A549 (cell line): Measurements from ENCODE around the gene RANBP17. TPM values are rescaled to one million over a fixed set of nuclear protein-coding genes. Genes with fewer than 3 reads are reported as not detected.

Source experiments
- ATAC-seq, 2 experiments: fragments of 200-7000 bp in 1 of 2; fragments of >200 bp in 1 of 2; cut with Nextera tagmentation in 1 of 2; cut with Tn5 transposase in 1 of 2; 3 replicates each; pipeline versions ENCODE4 v1.8.0 to v1.9.1; 2018 to 2020; ENCODE audit warnings: mild to moderate bottlenecking in 1 of 2, moderate library complexity in 1 of 2
- CTCF ChIA-PET: fragments of 300-600 bp; sonication (Branson Sonifier 250); formaldehyde crosslinking; extraction: SDS; loops from one replicate; lab custom pipeline; 2021; ENCODE audit warnings: antibody characterized with exemption, inconsistent platforms; lab: Yijun Ruan, JAX
- POLR2A ChIA-PET: fragments of 350-600 bp; formaldehyde crosslinking; extraction: SDS; loops from one replicate; lab custom pipeline; 2021; ENCODE audit warnings: antibody characterized with exemption, inconsistent platforms; lab: Yijun Ruan, JAX
- DNase-seq, 2 experiments: peaks; one replicate each; pipeline versions ENCODE4 v3.0.0 to v3.0.0-alpha.2; 2011 to 2016; ENCODE audit warnings: low read depth in 1 of 2, low spot score in 1 of 2
- FAIRE-seq: peaks from 2 replicates; lab custom pipeline; 2011; peaks lifted over from hg19 to GRCh38; lab: Jason Lieb, UNC
- H3K27ac ChIP-seq, 2 experiments: fragments of >200 bp; sonication (Bioruptor Twin); formaldehyde crosslinking; 3 replicates each; pipeline ENCODE4 v1.5.1; 2016 to 2017
- H3K4me1 ChIP-seq: fragments of >200 bp; sonication (Bioruptor Twin); formaldehyde crosslinking; 3 replicates; pipeline ENCODE4 v1.6.1; 2016
- H3K4me2 ChIP-seq: fragments of >200 bp; sonication (Bioruptor Twin); formaldehyde crosslinking; 3 replicates; pipeline ENCODE4 v1.6.1; 2016
- H3K4me3 ChIP-seq: fragments of >200 bp; sonication (Bioruptor Twin); formaldehyde crosslinking; 3 replicates; pipeline ENCODE4 v1.5.1; 2016
- H3K9me3 ChIP-seq: fragments of >200 bp; sonication (Bioruptor Twin); formaldehyde crosslinking; 3 replicates; pipeline ENCODE4 v1.6.1; 2016
- BHLHE40 ChIP-seq: IDR thresholded peaks from 2 replicates; pipeline ENCODE4 v1.6.1; 2012; ENCODE audit warnings: low read depth, low read length, inconsistent platforms
- CBX2 ChIP-seq: fragments of 200-600 bp; sonication (generic); IDR thresholded peaks from 2 replicates; pipeline ENCODE4 v1.6.1; 2016; ENCODE audit warnings: low read depth, mild to moderate bottlenecking, borderline replicate concordance
- CBX8 ChIP-seq: fragments of 200-600 bp; sonication (generic); IDR thresholded peaks from 2 replicates; pipeline ENCODE4 v1.6.1; 2016
- CEBPB ChIP-seq, 2 experiments: fragments of >200 bp in 1 of 2; sonication (Bioruptor Twin) in 1 of 2; formaldehyde crosslinking in 1 of 2; IDR thresholded peaks; 2 replicates each; pipeline ENCODE4 v1.6.1; 2012 to 2016
- EHF ChIP-seq: fragments of 250-450 bp; sonication (Bioruptor Pico); IDR thresholded peaks from 2 replicates; pipeline ENCODE4 v1.5.0; 2020; ENCODE audit warnings: mild to moderate bottlenecking
- EHMT2 ChIP-seq: fragments of 200-600 bp; sonication (generic); IDR thresholded peaks from 2 replicates; pipeline ENCODE4 v1.6.1; 2016; ENCODE audit warnings: antibody characterized with exemption, low read depth, mild to moderate bottlenecking, moderate library complexity
- ELK1 ChIP-seq: fragments of 150-350 bp; IDR thresholded peaks from 2 replicates; pipeline ENCODE4 v1.6.1; 2014; ENCODE audit warnings: low read depth, mild to moderate bottlenecking, low read length
- EP300 ChIP-seq, 2 experiments: fragments of >200 bp; sonication (Bioruptor Twin); formaldehyde crosslinking; IDR thresholded peaks; 2 replicates in 1 of 2; 3 replicates in 1 of 2; pipeline ENCODE4 v1.6.1; 2016 to 2017
- ESRRA ChIP-seq: fragments of 150-350 bp; IDR thresholded peaks from 2 replicates; pipeline ENCODE4 v1.6.1; 2014; ENCODE audit warnings: mild to moderate bottlenecking, low read length, borderline replicate concordance
- FOSL2 ChIP-seq, 2 experiments: fragments of 450-650 bp in 1 of 2; fragments of >200 bp in 1 of 2; sonication (Bioruptor Twin) in 1 of 2; formaldehyde crosslinking; IDR thresholded peaks; 2 replicates each; pipeline versions ENCODE4 v1.5.0 to v1.6.1; 2016 to 2020; ENCODE audit warnings: mild to moderate bottlenecking in 1 of 2, moderate library complexity in 1 of 2
- GATA3 ChIP-seq: IDR thresholded peaks from 2 replicates; pipeline ENCODE4 v1.6.1; 2012; ENCODE audit warnings: borderline replicate concordance
- HDAC2 ChIP-seq: fragments of 200-600 bp; sonication (generic); IDR thresholded peaks from 2 replicates; pipeline ENCODE4 v1.6.1; 2016
- HEYL ChIP-seq: fragments of 250-450 bp; sonication (Bioruptor Pico); IDR thresholded peaks from 2 replicates; pipeline ENCODE4 v1.8.0; 2021; ENCODE audit warnings: mild to moderate bottlenecking, moderate library complexity
- KDM5A ChIP-seq: fragments of 200-600 bp; sonication (generic); IDR thresholded peaks from 2 replicates; pipeline ENCODE4 v1.6.1; 2016; ENCODE audit warnings: antibody characterized with exemption, mild to moderate bottlenecking
- MAFK ChIP-seq: fragments of 450-650 bp; IDR thresholded peaks from 2 replicates; pipeline ENCODE4 v1.6.1; 2014; ENCODE audit not compliant: partially characterized antibody
- MAZ ChIP-seq: fragments of 150-350 bp; IDR thresholded peaks from 2 replicates; pipeline ENCODE4 v1.6.1; 2014; ENCODE audit warnings: antibody characterized with exemption, low read depth, low read length, borderline replicate concordance
- NFE2L2 ChIP-seq: fragments of 150-350 bp; conservative IDR thresholded peaks from 2 replicates; pipeline ENCODE4 v1.6.1; 2014; ENCODE audit warnings: low read length
- POLR2A ChIP-seq: IDR thresholded peaks from 2 replicates; pipeline ENCODE4 v1.6.1; 2012; ENCODE audit warnings: mild to moderate bottlenecking, low read length
- POLR2AphosphoS2 ChIP-seq: conservative IDR thresholded peaks from 2 replicates; pipeline ENCODE4 v1.6.1; 2012; ENCODE audit warnings: low read length, improper control_type of control experiment, inconsistent platforms
- RNF2 ChIP-seq: fragments of 200-600 bp; sonication (generic); IDR thresholded peaks from 2 replicates; pipeline ENCODE4 v1.6.1; 2016; ENCODE audit warnings: low read depth, mild to moderate bottlenecking, antibody characterized with exemption, moderate library complexity, borderline replicate concordance
- TP53 ChIP-seq: fragments of 250-450 bp; sonication (Bioruptor Pico); IDR thresholded peaks from 2 replicates; pipeline ENCODE4 v1.5.0; 2021; ENCODE audit warnings: mild to moderate bottlenecking, moderate library complexity
- ZC3H11A ChIP-seq: fragments of 450-650 bp; IDR thresholded peaks from 2 replicates; pipeline ENCODE4 v1.6.1; 2014; ENCODE audit warnings: antibody characterized with exemption, mild to moderate bottlenecking
- ZNF302 ChIP-seq: fragments of 250-450 bp; sonication (Bioruptor Pico); IDR thresholded peaks from 2 replicates; pipeline ENCODE4 v1.9.0; 2021; ENCODE audit warnings: inconsistent platforms, mild to moderate bottlenecking, moderate library complexity
- ZSCAN20 ChIP-seq: fragments of 250-450 bp; sonication (Bioruptor Pico); IDR thresholded peaks from 2 replicates; pipeline ENCODE4 v1.8.0; 2022; ENCODE audit warnings: mild to moderate bottlenecking, moderate library complexity
- WGBS: methylation state at CpG from one replicate; pipeline ENCODE4 v1.1.6; 2017; ENCODE audit errors: missing lambda C conversion rate; 5-methylcytosine and 5-hydroxymethylcytosine counted together
- polyA plus RNA-seq, 4 experiments: library from polyadenylated mRNA; depleted of rRNA in 3 of 4; stranded (reverse); fragments of >200 nt; fragmentation: RNase III in 1 of 4; extraction: RNeasy Plus Mini Kit Qiagen cat#74134 plus additional on column Dnase treatment in 1 of 4; gene quantifications; 2 replicates in 3 of 4; 3 replicates in 1 of 4; pipeline ENCODE4 v1.2.3, GENCODE V29; 2011 to 2017

The RANBP17 gene
- polyA plus RNA-seq, 2 of the 4 experiments (the other 2 are of a cell fraction) = 3.4 to 9.2 TPM

GRCh38 chr5:171330021-171330420 is 468.2 kb downstream of the RANBP17 start:
- 63% methylated on average over 8 of the region's 8 CpGs for WGBS
- H3K4me2 ChIP-seq = no peak overlapping the region
- H3K4me3 ChIP-seq = no peak overlapping the region
- H3K4me1 ChIP-seq = no peaks in the 10 kb centered on the region
- ChIA-PET CTCF (interaction anchor here (0.9 to 2.5 kb wide), 3 partner anchors 12 to 520 kb away, joined by 4 to 12 read pairs (median 6); no protein-coding TSS in a partner anchor), POLR2A (no interaction called here)
- FAIRE-seq (no peak), ATAC-seq (no peak), DNase-seq (no peak)
- no peaks in the 10 kb centered on the region for H3K9me3 ChIP-seq
- H3K27ac ChIP-seq = no peak overlapping the region
- TF ChIP-seq CBX2 = no peak
- TF ChIP-seq FOSL2 (IDR thresholded peaks at IDR 0.05) = no peak
- no peak for TF ChIP-seq FOSL2 (CRISPR knock-in tag; IDR thresholded peaks at IDR 0.05)
- no peak for TF ChIP-seq HDAC2
- TF ChIP-seq POLR2A = no peak
- no peak for TF ChIP-seq EP300 (IDR thresholded peaks at IDR 0.05)
- no peak for TF ChIP-seq CBX8
- no peak for TF ChIP-seq ZC3H11A
- no peak for TF ChIP-seq ZNF302 (CRISPR knock-in tag)
- no peak for TF ChIP-seq MAZ
- TF ChIP-seq EHMT2 = no peak
- TF ChIP-seq BHLHE40 = no peak
- TF ChIP-seq ESRRA = no peak
- TF ChIP-seq ELK1 = no peak
- TF ChIP-seq TP53 (CRISPR knock-in tag) = no peak
- no peak for TF ChIP-seq HEYL (CRISPR knock-in tag)
- TF ChIP-seq, all 56 proteins: peak for 0

DNA sequence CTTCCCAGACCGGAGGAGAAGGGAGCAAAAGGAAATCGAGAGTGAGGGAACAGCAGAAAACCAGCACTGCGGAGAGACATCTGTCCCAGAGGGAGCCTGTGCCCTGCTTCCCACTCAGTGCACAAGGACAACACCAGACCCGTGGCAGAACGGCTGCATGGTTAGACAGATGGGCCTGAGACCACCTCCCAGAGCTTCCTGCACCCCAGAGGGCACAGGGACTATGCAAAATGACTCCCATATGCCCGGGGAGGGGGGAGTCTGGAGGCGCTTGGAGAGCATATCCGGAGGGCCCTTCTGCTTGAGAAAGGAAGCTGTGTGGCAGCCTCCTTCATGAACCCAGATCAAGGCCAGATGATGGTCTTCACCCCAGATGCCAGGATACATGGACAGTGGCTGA is 473.8 kb downstream of the RANBP17 start:
- ChIA-PET POLR2A (no interaction called here), CTCF (interaction anchor here (0.8 to 14.8 kb wide), 7 partner anchors 12 to 527 kb away, joined by 3 to 239 read pairs (median 4); no protein-coding TSS in a partner anchor)
- DNase-seq (no peak), ATAC-seq (no peak), FAIRE-seq (no peak)
- Histone ChIP-seq H3K4me2 (no peak overlapping the region), H3K4me3 (no peak overlapping the region), H3K4me1 (0 out of 3 replicates have a peak, but pooled peaks cover 4% of the 10 kb centered on the region), H3K27ac (no peak overlapping the region), H3K9me3 (no peaks in the 10 kb centered on the region)
- 58% methylated on average over 8 of the region's 8 CpGs for WGBS
- TF ChIP-seq CEBPB (IDR thresholded peaks at IDR 0.05) (no peak), ZC3H11A (no peak), GATA3 (no peak), NFE2L2 (no peak), CBX8 (no peak), KDM5A (no peak), POLR2A (no peak), RNF2 (no peak), ELK1 (no peak), MAFK (no peak), ZSCAN20 (CRISPR knock-in tag) (no peak), EHF (CRISPR knock-in tag) (no peak), EP300 (IDR thresholded peaks at IDR 0.05) (no peak), POLR2AphosphoS2 (no peak)
